GM23338 (cell line): Measurements from ENCODE around the gene CDKN2AIPNL.

Experiments
- CREB1 ChIP-seq: fragments of 250-450 bp; sonication (Bioruptor Pico); IDR thresholded peaks from 2 replicates; pipeline ENCODE4 v1.5.0; 2020; ENCODE audit warnings: low read depth, mild to moderate bottlenecking, moderate library complexity
- EZH2 ChIP-seq: fragments of 200-600 bp; sonication (generic); IDR thresholded peaks from one replicate; pipeline ENCODE4 v1.8.0; 2017; ENCODE audit warnings: antibody characterized with exemption, mild to moderate bottlenecking, low read depth; ENCODE audit not compliant: unreplicated experiment
- POLR2AphosphoS5 ChIP-seq: IDR thresholded peaks from 2 replicates; pipeline ENCODE4 v1.6.1; 2016; ENCODE audit warnings: antibody characterized with exemption, low read depth
- STAT1 ChIP-seq: IDR thresholded peaks from one replicate; pipeline ENCODE4 v1.6.1; 2016; ENCODE audit warnings: antibody characterized with exemption; ENCODE audit not compliant: unreplicated experiment
- ZNF114 ChIP-seq: fragments of 250-450 bp; sonication (Bioruptor Pico); IDR thresholded peaks from 2 replicates; pipeline ENCODE4 v1.5.0; 2020; ENCODE audit warnings: mild to moderate bottlenecking, moderate library complexity
- TF ChIP-seq, protein P1 (sequence below), 2 experiments: fragments of 200-600 bp in 1 of 2; sonication (generic) in 1 of 2; conservative IDR thresholded peaks; 2 replicates each; pipeline versions ENCODE4 v1.5.1 to v1.6.1; 2016 to 2017; ENCODE audit warnings: antibody characterized with exemption in 2 of 2, low read depth in 2 of 2, mild to moderate bottlenecking in 2 of 2, moderate library complexity in 1 of 2
- TF ChIP-seq, protein P2 (sequence below): IDR thresholded peaks from one replicate; pipeline ENCODE4 v1.6.1; 2018; ENCODE audit warnings: antibody characterized with exemption; ENCODE audit not compliant: unreplicated experiment

GRCh38 chr5:134387443-134387842 lies 24.2 kb downstream of the CDKN2AIPNL start:
- TF ChIP-seq ZNF114 (CRISPR knock-in tag) (no peak), POLR2AphosphoS5 (no peak), EZH2 (no peak), STAT1 (no peak), CREB1 (CRISPR knock-in tag) (no peak)
- TF ChIP-seq, protein P1, sequence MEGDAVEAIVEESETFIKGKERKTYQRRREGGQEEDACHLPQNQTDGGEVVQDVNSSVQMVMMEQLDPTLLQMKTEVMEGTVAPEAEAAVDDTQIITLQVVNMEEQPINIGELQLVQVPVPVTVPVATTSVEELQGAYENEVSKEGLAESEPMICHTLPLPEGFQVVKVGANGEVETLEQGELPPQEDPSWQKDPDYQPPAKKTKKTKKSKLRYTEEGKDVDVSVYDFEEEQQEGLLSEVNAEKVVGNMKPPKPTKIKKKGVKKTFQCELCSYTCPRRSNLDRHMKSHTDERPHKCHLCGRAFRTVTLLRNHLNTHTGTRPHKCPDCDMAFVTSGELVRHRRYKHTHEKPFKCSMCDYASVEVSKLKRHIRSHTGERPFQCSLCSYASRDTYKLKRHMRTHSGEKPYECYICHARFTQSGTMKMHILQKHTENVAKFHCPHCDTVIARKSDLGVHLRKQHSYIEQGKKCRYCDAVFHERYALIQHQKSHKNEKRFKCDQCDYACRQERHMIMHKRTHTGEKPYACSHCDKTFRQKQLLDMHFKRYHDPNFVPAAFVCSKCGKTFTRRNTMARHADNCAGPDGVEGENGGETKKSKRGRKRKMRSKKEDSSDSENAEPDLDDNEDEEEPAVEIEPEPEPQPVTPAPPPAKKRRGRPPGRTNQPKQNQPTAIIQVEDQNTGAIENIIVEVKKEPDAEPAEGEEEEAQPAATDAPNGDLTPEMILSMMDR (conservative IDR thresholded peaks at IDR 0.05; ENCODE audit: low read depth in 2 of 2): no peak
- TF ChIP-seq, protein P2, sequence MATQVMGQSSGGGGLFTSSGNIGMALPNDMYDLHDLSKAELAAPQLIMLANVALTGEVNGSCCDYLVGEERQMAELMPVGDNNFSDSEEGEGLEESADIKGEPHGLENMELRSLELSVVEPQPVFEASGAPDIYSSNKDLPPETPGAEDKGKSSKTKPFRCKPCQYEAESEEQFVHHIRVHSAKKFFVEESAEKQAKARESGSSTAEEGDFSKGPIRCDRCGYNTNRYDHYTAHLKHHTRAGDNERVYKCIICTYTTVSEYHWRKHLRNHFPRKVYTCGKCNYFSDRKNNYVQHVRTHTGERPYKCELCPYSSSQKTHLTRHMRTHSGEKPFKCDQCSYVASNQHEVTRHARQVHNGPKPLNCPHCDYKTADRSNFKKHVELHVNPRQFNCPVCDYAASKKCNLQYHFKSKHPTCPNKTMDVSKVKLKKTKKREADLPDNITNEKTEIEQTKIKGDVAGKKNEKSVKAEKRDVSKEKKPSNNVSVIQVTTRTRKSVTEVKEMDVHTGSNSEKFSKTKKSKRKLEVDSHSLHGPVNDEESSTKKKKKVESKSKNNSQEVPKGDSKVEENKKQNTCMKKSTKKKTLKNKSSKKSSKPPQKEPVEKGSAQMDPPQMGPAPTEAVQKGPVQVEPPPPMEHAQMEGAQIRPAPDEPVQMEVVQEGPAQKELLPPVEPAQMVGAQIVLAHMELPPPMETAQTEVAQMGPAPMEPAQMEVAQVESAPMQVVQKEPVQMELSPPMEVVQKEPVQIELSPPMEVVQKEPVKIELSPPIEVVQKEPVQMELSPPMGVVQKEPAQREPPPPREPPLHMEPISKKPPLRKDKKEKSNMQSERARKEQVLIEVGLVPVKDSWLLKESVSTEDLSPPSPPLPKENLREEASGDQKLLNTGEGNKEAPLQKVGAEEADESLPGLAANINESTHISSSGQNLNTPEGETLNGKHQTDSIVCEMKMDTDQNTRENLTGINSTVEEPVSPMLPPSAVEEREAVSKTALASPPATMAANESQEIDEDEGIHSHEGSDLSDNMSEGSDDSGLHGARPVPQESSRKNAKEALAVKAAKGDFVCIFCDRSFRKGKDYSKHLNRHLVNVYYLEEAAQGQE: no peak
